ENCODE results near the gene SCN2B. TPM values are rescaled to one million over a fixed set of nuclear protein-coding genes. Genes with fewer than 3 reads are reported as not detected.

Gene SCN2B
- total and polyA plus RNA-seq, 2 of the 13 experiments (the other 11 are each of a cell fraction or from before 2014, with no cell fraction given): 0.01 to 0.02 TPM

DNA sequence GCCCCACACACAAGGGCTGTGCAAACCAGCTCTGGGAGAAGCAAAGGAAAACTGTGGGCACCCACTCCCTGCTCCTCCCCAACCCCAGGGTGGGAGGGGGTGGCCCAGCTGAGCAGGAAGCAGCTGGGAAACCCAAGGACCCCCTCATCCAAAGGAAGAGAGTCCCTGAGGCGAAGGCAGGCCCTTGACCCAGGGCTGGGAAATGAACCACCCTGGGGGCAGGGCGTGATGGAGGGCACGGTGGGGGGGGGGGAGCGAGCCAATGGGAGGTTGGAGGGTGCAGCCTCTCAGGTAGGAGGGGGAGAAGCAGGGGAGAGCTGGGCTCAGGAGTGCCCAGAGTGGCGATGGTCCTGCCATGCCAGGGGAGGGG lies 40.7 kb downstream of the SCN2B start (continued):
- TF ChIP-seq, protein P1, sequence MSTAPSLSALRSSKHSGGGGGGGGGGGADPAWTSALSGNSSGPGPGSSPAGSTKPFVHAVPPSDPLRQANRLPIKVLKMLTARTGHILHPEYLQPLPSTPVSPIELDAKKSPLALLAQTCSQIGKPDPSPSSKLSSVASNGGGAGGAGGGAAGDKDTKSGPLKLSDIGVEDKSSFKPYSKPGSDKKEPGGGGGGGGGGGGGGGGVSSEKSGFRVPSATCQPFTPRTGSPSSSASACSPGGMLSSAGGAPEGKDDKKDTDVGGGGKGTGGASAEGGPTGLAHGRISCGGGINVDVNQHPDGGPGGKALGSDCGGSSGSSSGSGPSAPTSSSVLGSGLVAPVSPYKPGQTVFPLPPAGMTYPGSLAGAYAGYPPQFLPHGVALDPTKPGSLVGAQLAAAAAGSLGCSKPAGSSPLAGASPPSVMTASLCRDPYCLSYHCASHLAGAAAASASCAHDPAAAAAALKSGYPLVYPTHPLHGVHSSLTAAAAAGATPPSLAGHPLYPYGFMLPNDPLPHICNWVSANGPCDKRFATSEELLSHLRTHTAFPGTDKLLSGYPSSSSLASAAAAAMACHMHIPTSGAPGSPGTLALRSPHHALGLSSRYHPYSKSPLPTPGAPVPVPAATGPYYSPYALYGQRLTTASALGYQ (CRISPR knock-in tag; IDR thresholded peaks at IDR 0.05): no peak
- TF ChIP-seq, protein P2, sequence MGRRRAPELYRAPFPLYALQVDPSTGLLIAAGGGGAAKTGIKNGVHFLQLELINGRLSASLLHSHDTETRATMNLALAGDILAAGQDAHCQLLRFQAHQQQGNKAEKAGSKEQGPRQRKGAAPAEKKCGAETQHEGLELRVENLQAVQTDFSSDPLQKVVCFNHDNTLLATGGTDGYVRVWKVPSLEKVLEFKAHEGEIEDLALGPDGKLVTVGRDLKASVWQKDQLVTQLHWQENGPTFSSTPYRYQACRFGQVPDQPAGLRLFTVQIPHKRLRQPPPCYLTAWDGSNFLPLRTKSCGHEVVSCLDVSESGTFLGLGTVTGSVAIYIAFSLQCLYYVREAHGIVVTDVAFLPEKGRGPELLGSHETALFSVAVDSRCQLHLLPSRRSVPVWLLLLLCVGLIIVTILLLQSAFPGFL (CRISPR knock-in tag; IDR thresholded peaks at IDR 0.05): no peak
- TF ChIP-seq FOXA3 (CRISPR knock-in tag; IDR thresholded peaks at IDR 0.05): no peak
- no peak for TF ChIP-seq MYNN (CRISPR knock-in tag; IDR thresholded peaks at IDR 0.05; ENCODE audit: low read depth)
- TF ChIP-seq ZFP36L2 (CRISPR knock-in tag; IDR thresholded peaks at IDR 0.05): no peak
- TF ChIP-seq, protein P3, sequence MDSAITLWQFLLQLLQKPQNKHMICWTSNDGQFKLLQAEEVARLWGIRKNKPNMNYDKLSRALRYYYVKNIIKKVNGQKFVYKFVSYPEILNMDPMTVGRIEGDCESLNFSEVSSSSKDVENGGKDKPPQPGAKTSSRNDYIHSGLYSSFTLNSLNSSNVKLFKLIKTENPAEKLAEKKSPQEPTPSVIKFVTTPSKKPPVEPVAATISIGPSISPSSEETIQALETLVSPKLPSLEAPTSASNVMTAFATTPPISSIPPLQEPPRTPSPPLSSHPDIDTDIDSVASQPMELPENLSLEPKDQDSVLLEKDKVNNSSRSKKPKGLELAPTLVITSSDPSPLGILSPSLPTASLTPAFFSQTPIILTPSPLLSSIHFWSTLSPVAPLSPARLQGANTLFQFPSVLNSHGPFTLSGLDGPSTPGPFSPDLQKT (CRISPR knock-in tag; IDR thresholded peaks at IDR 0.05; ENCODE audit: borderline replicate concordance): no peak
- TF ChIP-seq, protein P4, sequence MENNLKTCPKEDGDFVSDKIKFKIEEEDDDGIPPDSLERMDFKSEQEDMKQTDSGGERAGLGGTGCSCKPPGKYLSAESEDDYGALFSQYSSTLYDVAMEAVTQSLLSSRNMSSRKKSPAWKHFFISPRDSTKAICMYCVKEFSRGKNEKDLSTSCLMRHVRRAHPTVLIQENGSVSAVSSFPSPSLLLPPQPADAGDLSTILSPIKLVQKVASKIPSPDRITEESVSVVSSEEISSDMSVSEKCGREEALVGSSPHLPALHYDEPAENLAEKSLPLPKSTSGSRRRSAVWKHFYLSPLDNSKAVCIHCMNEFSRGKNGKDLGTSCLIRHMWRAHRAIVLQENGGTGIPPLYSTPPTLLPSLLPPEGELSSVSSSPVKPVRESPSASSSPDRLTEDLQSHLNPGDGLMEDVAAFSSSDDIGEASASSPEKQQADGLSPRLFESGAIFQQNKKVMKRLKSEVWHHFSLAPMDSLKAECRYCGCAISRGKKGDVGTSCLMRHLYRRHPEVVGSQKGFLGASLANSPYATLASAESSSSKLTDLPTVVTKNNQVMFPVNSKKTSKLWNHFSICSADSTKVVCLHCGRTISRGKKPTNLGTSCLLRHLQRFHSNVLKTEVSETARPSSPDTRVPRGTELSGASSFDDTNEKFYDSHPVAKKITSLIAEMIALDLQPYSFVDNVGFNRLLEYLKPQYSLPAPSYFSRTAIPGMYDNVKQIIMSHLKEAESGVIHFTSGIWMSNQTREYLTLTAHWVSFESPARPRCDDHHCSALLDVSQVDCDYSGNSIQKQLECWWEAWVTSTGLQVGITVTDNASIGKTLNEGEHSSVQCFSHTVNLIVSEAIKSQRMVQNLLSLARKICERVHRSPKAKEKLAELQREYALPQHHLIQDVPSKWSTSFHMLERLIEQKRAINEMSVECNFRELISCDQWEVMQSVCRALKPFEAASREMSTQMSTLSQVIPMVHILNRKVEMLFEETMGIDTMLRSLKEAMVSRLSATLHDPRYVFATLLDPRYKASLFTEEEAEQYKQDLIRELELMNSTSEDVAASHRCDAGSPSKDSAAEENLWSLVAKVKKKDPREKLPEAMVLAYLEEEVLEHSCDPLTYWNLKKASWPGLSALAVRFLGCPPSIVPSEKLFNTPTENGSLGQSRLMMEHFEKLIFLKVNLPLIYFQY (CRISPR knock-in tag; IDR thresholded peaks at IDR 0.05; ENCODE audit: borderline replicate concordance): no peak
